Measurements from ENCODE around the gene WWOX. TPM values are rescaled to one million over a fixed set of nuclear protein-coding genes. Genes with fewer than 3 reads are reported as not detected.
A peak's percentile ranks its signal among the peaks of the same experiment; 100 is the strongest.

WWOX gene
- total and polyA plus RNA-seq, 2 experiments from 2014 or later = 17.0 to 39.8 TPM

DNA sequence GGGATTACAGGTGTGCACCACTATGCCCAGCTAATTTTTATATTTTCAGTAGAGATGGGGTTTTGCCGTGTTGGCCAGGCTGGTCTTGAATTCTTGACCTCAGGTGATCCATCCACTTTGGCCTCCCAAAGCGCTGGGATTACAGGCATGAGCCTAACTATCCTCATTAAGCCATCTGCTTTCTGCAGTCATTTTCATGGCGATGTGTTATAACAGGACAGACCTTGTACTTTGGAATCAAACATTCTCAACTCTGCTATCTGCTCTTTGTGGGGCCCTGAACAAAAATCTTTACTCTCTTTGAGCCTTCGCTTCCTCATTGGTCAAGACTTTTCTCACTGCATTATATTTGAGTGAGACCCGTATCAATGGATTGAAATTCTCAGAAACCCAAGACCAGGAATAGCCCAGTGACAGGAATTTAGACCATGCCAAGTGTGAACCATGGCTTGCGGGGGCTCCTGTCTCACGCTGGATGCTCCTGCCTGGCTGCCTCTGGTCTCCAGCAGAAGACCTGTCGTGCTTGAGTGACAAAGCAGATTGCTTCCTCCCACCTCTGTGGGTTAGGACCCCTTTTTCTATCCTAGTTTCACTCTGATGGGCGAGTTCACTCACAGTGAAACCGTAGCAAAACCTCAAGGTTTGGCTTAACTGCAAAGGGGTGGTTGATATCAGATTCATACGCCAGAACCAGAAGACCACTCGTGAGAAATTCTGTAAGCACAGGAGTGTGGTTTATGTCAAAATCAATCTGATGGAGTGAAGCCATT lies 982.0 kb downstream of the WWOX start:
- DNase-seq (ENCODE audit: low spot score) = no peak

DNA sequence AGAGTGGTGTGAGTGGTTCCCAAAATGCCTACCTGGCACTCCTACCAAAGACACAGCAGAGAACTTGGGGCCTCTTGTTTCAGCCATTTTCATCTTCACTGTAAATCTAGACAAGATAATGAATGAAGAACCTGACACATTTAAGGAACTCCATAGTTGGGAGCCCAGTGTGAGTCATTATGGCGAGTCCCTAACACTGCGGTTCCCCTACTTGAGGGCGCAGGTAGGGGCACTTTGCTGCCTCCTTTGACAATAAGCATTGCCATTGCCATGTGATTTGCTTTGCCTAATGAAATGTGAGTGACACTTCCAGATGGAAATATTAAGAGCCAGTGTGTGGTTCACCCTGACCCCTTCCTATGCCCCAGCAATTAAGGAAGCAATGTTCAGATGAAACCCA lies 983.5 kb downstream of the WWOX start:
- H2AFZ ChIP-seq = no peak overlapping the region

More for the DNA sequence above, 982.0 kb downstream of the WWOX start:
- Histone ChIP-seq H3K36me3 (replicated peaks; ENCODE audit: insufficient read depth, low read depth) (no peaks in the 10 kb centered on the region), H3K9me3 (ENCODE audit: low read depth) (no peaks in the 10 kb centered on the region), H3K4me1 (ENCODE audit: insufficient read depth) (peaks cover 5% of the 10 kb centered on the region), H3K79me2 (no peaks in the 10 kb centered on the region), H3K27me3 (no peaks in the 10 kb centered on the region), H3K27ac (peak overlapping the region; percentile 73), H3K9me2 (replicated peaks; ENCODE audit: insufficient read depth) (no peaks in the 10 kb centered on the region), H3K4me3 (no peak overlapping the region), H4K20me1 (ENCODE audit: insufficient read depth, poor library complexity, severe bottlenecking) (no peaks in the 10 kb centered on the region), H3K4me2 (no peak overlapping the region), H2AFZ (no peak overlapping the region)
- WGBS (ENCODE audit: low lambda C conversion rate, missing lambda C conversion rate) = 89% methylated on average over 12 of the region's 12 CpGs
- TF ChIP-seq EZH2phosphoT487 (IDR thresholded peaks at IDR 0.05; ENCODE audit: low read depth, severe bottlenecking, unreplicated experiment) (no peak), EZH2 (IDR thresholded peaks at IDR 0.05; ENCODE audit: borderline replicate concordance) (no peak)
- TF ChIP-seq, protein P1, sequence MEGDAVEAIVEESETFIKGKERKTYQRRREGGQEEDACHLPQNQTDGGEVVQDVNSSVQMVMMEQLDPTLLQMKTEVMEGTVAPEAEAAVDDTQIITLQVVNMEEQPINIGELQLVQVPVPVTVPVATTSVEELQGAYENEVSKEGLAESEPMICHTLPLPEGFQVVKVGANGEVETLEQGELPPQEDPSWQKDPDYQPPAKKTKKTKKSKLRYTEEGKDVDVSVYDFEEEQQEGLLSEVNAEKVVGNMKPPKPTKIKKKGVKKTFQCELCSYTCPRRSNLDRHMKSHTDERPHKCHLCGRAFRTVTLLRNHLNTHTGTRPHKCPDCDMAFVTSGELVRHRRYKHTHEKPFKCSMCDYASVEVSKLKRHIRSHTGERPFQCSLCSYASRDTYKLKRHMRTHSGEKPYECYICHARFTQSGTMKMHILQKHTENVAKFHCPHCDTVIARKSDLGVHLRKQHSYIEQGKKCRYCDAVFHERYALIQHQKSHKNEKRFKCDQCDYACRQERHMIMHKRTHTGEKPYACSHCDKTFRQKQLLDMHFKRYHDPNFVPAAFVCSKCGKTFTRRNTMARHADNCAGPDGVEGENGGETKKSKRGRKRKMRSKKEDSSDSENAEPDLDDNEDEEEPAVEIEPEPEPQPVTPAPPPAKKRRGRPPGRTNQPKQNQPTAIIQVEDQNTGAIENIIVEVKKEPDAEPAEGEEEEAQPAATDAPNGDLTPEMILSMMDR (IDR thresholded peaks at IDR 0.05; ENCODE audit: poor library complexity) = no peak

DNA sequence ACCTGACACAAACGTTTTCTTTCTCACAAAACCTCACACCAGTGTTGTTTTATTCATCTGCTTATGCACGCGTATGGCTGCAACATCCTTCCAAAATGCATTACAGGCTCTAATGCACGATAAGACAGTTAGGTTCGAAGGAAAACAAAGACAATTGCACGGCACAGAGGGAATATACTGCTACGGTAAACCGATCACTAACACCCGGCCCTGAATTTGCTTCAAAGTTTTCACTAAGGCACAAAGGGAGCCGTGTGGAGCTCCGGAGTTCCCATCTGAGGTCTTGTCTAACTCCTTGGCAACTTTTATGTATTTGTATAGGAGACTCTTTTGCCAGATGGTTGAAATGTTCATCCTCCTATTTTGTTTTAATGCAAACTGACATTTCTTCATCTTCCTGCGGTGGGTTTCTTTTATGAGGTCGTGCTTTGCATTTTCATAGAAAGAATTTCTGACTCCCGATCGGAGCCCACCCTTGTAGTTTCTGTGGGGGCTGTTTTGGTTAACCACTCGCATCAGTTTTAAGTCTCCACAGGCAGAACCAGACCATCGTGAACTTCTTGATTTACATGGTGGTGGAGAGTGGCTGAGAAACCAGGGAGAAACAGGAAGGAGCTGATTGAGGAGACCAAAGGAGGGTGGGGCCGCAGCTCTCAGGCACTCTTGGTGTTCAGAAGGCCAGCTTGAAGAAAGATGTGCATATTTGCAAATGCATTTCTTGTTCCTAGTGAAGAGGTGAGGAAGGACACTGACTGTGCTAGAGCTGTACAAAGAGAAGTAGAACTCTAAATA lies 984.2 kb downstream of the WWOX start:
- WGBS (ENCODE audit: low lambda C conversion rate, missing lambda C conversion rate) = 81% methylated on average over 18 of the region's 18 CpGs
- no peaks in the 10 kb centered on the region for H3K36me3 ChIP-seq (replicated peaks; ENCODE audit: insufficient read depth, low read depth)
- H3K27ac ChIP-seq = no peak overlapping the region
- no peaks in the 10 kb centered on the region for H3K9me3 ChIP-seq (ENCODE audit: low read depth)
- no peaks in the 10 kb centered on the region for H3K79me2 ChIP-seq
- no peak overlapping the region for H3K4me3 ChIP-seq
- no peak overlapping the region for H2AFZ ChIP-seq
- H3K4me1 ChIP-seq (ENCODE audit: insufficient read depth) = peaks cover 5% of the 10 kb centered on the region
- H3K4me2 ChIP-seq = no peak overlapping the region
- no peaks in the 10 kb centered on the region for H4K20me1 ChIP-seq (ENCODE audit: insufficient read depth, poor library complexity, severe bottlenecking)
- no peak for TF ChIP-seq EZH2phosphoT487 (IDR thresholded peaks at IDR 0.05; ENCODE audit: low read depth, severe bottlenecking, unreplicated experiment)
- TF ChIP-seq, protein P1 (IDR thresholded peaks at IDR 0.05; ENCODE audit: poor library complexity) = no peak
- no peak for TF ChIP-seq EZH2 (IDR thresholded peaks at IDR 0.05; ENCODE audit: borderline replicate concordance)
- H3K9me2 ChIP-seq (replicated peaks; ENCODE audit: insufficient read depth) = no peaks in the 10 kb centered on the region
- DNase-seq (ENCODE audit: low spot score) = no peak
- no peaks in the 10 kb centered on the region for H3K27me3 ChIP-seq

More for the DNA sequence above, 983.5 kb downstream of the WWOX start:
- no peaks in the 10 kb centered on the region for H3K27me3 ChIP-seq
- TF ChIP-seq EZH2 (IDR thresholded peaks at IDR 0.05; ENCODE audit: borderline replicate concordance) (no peak), EZH2phosphoT487 (IDR thresholded peaks at IDR 0.05; ENCODE audit: low read depth, severe bottlenecking, unreplicated experiment) (no peak)
- TF ChIP-seq, protein P1 (IDR thresholded peaks at IDR 0.05; ENCODE audit: poor library complexity) = no peak
- peaks cover 5% of the 10 kb centered on the region for H3K4me1 ChIP-seq (ENCODE audit: insufficient read depth)
- no peaks in the 10 kb centered on the region for H3K36me3 ChIP-seq (replicated peaks; ENCODE audit: insufficient read depth, low read depth)
- DNase-seq (ENCODE audit: low spot score) = no peak
- 100% methylated on average over 3 of the region's 3 CpGs for WGBS (ENCODE audit: low lambda C conversion rate, missing lambda C conversion rate)
- no peaks in the 10 kb centered on the region for H4K20me1 ChIP-seq (ENCODE audit: insufficient read depth, poor library complexity, severe bottlenecking)
- no peaks in the 10 kb centered on the region for H3K9me3 ChIP-seq (ENCODE audit: low read depth)
- H3K4me3 ChIP-seq = no peak overlapping the region
- H3K27ac ChIP-seq = no peak overlapping the region
- no peaks in the 10 kb centered on the region for H3K9me2 ChIP-seq (replicated peaks; ENCODE audit: insufficient read depth)
- no peaks in the 10 kb centered on the region for H3K79me2 ChIP-seq
- H3K4me2 ChIP-seq = no peak overlapping the region

Measured in hepatocyte (in vitro differentiated cells).